ENCODE results near the gene USF2. TPM values are rescaled to one million over a fixed set of nuclear protein-coding genes. Genes with fewer than 3 reads are reported as not detected.
A peak's percentile ranks its signal among the peaks of the same experiment; 100 is the strongest.

Gene USF2
- total and polyA plus RNA-seq, 10 donors, result 132 to 206 (median 154) TPM

DNA sequence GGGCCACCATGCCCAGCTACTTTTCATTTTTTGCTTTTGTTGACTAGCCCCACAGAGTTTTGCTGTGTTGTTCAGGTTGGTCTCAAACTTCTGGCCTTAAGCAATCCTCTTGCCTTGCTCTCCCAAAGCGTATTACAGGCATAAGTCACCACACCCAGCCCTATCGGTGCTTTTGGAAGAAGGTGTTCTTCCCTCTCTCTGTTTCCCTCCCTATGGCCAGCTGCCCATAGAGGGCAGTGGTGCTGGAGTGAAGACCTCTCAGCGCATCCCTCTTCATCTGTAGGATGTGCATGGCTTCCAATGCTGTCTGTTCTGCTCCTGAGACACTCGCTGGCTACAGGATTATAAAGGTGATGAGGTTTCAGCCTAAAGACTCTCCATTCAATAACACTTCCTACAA lies 58.9 kb downstream of the USF2 start:
- TF ChIP-seq POLR2AphosphoS5 (IDR thresholded peaks at IDR 0.05), result no peak
- no peak for TF ChIP-seq CTCF (IDR thresholded peaks at IDR 0.05 in 8 of 11, conservative IDR thresholded peaks at IDR 0.05 in 3 of 11)
- TF ChIP-seq POLR2A (IDR thresholded peaks at IDR 0.05), result no peak
- Histone ChIP-seq H3K4me3 (no peak overlapping the region), H3K9me3 (no peaks in the 10 kb centered on the region), H3K27me3 (replicated peaks in 1 of 7) (peaks cover 0 to 13% (median 0%) of the 10 kb centered on the region in 7 donors), H3K27ac (peak overlapping the region in 1 of 8 donors; percentile 87), H3K36me3 (peaks cover 0 to 3% (median 0%) of the 10 kb centered on the region in 6 donors), H3K4me1 (peaks cover 0 to 66% (median 21%) of the 10 kb centered on the region in 6 donors)
- no peak for DNase-seq
- intact Hi-C loops (cut with DNase I; ENCODE audit: low total_unique reads), result no loop called here
- WGBS, 5 donors, result 71 to 87% (median 86%) methylated on average over 4 of the region's 4 CpGs

DNA sequence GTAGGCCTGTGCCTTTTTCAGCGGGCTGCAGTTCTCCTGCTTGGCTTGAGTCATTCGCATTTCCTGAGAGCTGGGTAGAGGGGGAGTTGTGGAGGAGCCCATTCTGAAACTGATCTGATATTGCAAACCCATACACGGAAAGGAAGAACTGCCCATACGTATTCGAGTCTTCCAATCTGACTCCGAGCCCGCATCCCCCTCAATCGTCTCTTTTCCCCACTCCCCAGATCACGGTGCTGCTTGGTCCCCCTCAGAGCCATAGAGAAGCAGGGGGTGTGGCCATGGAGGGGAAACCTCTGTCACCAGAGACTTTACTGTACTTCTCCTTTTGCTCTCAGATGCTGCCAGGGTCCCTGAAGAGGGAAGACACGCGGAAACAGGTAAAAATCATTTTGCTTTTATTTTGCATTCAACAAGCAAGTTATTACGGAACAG lies 60.1 kb downstream of the USF2 start, which contains the start of gene CD22:
Gene CD22, plus strand, starts transcription at position 337 of the 435 bp plus-strand sequence. CDS start 2,854 bp downstream, outside the sequence.
- peak within 1 kb of the TSS; percentile 29 to 77 (median 48) for H3K4me3 ChIP-seq
- H3K4me1 ChIP-seq, result peaks cover 0 to 66% (median 25%) of the 10 kb centered on the region in 6 donors
- intact Hi-C loops (cut with DNase I; ENCODE audit: low total_unique reads), result no loop called here
- DNase-seq, result peak; percentile 87
- peak within 1 kb of the TSS; percentile 17 to 90 (median 82) for H3K27ac ChIP-seq
- peaks cover 0 to 13% (median 0%) of the 10 kb centered on the region in 7 donors for H3K27me3 ChIP-seq (replicated peaks in 1 of 7)
- H3K36me3 ChIP-seq, result peaks cover 0 to 7% (median 0%) of the 10 kb centered on the region in 6 donors
- TF ChIP-seq POLR2A (IDR thresholded peaks at IDR 0.05) (peak in 2 of 3 donors; percentile 80 to 90), POLR2AphosphoS5 (IDR thresholded peaks at IDR 0.05) (peak in 2 of 3 donors; percentile 75 to 98), CTCF (IDR thresholded peaks at IDR 0.05 in 8 of 11, conservative IDR thresholded peaks at IDR 0.05 in 3 of 11) (no peak)
- 22 to 51% (median 34%) methylated on average over 12 of the region's 12 CpGs for WGBS, 5 donors
- H3K9me3 ChIP-seq, result no peaks in the 10 kb centered on the region

DNA sequence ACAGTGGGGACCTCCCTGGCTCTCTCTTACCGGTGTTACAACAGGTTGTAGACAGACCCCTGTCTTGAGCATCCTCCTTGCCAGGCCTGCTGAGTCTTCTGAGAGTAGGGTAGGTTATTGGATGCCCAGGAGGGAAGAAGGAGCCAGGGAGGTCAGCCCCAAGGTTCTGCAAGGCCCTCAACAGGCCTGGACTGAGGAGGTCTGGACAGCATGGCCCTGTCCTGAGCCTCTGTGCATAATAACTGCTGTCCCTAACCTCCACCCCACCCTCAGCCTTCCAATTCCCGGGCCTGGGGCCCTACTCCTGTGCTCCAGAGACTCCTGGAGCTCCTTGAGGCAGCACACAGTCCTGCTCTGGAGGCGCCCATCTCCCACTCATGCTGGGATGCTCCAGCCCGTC lies 60.6 kb downstream of the USF2 start:
- TF ChIP-seq POLR2A (IDR thresholded peaks at IDR 0.05) (no peak), POLR2AphosphoS5 (IDR thresholded peaks at IDR 0.05) (peak in 2 of 3 donors; percentile 40 to 47)
- H3K36me3 ChIP-seq, result peaks cover 0 to 12% (median 0%) of the 10 kb centered on the region in 6 donors
- DNase-seq, result no peak
- H3K9me3 ChIP-seq, result no peaks in the 10 kb centered on the region
- H3K4me1 ChIP-seq, result peaks cover 0 to 66% (median 26%) of the 10 kb centered on the region in 6 donors
- intact Hi-C loops (cut with DNase I; ENCODE audit: low total_unique reads), result no loop called here
- peak overlapping the region; percentile 17 to 90 (median 82) for H3K27ac ChIP-seq
- peaks cover 0 to 13% (median 0%) of the 10 kb centered on the region in 7 donors for H3K27me3 ChIP-seq (replicated peaks in 1 of 7)
- H3K4me3 ChIP-seq, result peak overlapping the region; percentile 29 to 77 (median 48)
- WGBS, 5 donors, result 36 to 72% (median 67%) methylated on average over 4 of the region's 4 CpGs

Other genes with a start within 250 kb of the USF2 start
- 10 to 100 TPM; 11.3 to 28.1 (median 16.7) TPM for gene SCN1B, start 238.5 kb upstream of the USF2 start, total RNA-seq
- 1 to 10 TPM; 3.7 to 7.4 (median 5.9) TPM for gene SCN1B, start 238.5 kb upstream of the USF2 start, polyA plus RNA-seq
- 1 to 10 TPM; 1.0 to 4.3 (median 2.4) TPM for gene HPN, start 227.2 kb upstream of the USF2 start, total RNA-seq
- gene HPN, start 227.2 kb upstream of the USF2 start, polyA plus RNA-seq, result 1 to 10 TPM in 2 of 3 donors, under 1 TPM in 1; 0.86 to 2.4 (median 1.1) TPM
- not detected for gene FXYD3, start 153.1 kb upstream of the USF2 start, total RNA-seq
- 1 to 10 TPM in 1 of 3 donors, under 1 TPM in 2; 0.33 to 1.5 (median 0.70) TPM for gene FXYD3, start 153.1 kb upstream of the USF2 start, polyA plus RNA-seq
- 1 to 10 TPM in 4 of 7 donors, under 1 TPM in 2, not detected in 1; 0.68 to 2.8 (median 1.1) TPM for gene LGI4, start 133.9 kb upstream of the USF2 start, total RNA-seq
- gene LGI4, start 133.9 kb upstream of the USF2 start, polyA plus RNA-seq, result 1 to 10 TPM; 2.4 to 9.7 (median 2.5) TPM
- gene FXYD1, start 130.1 kb upstream of the USF2 start, total RNA-seq, result 10 to 100 TPM in 3 of 7 donors, 1 to 10 TPM in 2, under 1 TPM in 1, not detected in 1; 0.83 to 18.1 (median 8.0) TPM
- gene FXYD1, start 130.1 kb upstream of the USF2 start, polyA plus RNA-seq, result 10 to 100 TPM in 2 of 3 donors, 1 to 10 TPM in 1; 9.8 to 17.8 (median 16.0) TPM
- 1 to 10 TPM in 6 of 7 donors, not detected in 1; 1.2 to 3.3 (median 2.5) TPM for gene FXYD7, start 125.7 kb upstream of the USF2 start, total RNA-seq
- gene FXYD7, start 125.7 kb upstream of the USF2 start, polyA plus RNA-seq, result 1 to 10 TPM; 1.6 to 4.4 (median 2.3) TPM
- 100 to 1,000 TPM; 132 to 215 (median 162) TPM for gene FXYD5, start 114.2 kb upstream of the USF2 start, total RNA-seq
- 100 to 1,000 TPM; 188 to 235 (median 213) TPM for gene FXYD5, start 114.2 kb upstream of the USF2 start, polyA plus RNA-seq
- under 1 TPM in 1 of 7 donors, not detected in 6; 0.51 TPM for gene FAM187B, start 40.2 kb upstream of the USF2 start, total RNA-seq
- gene FAM187B, start 40.2 kb upstream of the USF2 start, polyA plus RNA-seq, result under 1 TPM in 2 of 3 donors, not detected in 1; 0.48 to 0.61 TPM
- 10 to 100 TPM; 18.1 to 30.2 (median 21.6) TPM for gene LSR, start 20.0 kb upstream of the USF2 start, total RNA-seq
- gene LSR, start 20.0 kb upstream of the USF2 start, polyA plus RNA-seq, result 10 to 100 TPM; 10.9 to 17.4 (median 11.2) TPM
- under 1 TPM in 2 of 7 donors, not detected in 5; 0.60 to 0.67 TPM for gene HAMP, start 13.6 kb downstream of the USF2 start, total RNA-seq
- gene HAMP, start 13.6 kb downstream of the USF2 start, polyA plus RNA-seq, result 1 to 10 TPM in 2 of 3 donors, under 1 TPM in 1; 0.48 to 5.0 (median 2.0) TPM
- 10 to 100 TPM in 3 of 7 donors, under 1 TPM in 2, not detected in 2; 0.26 to 55.2 (median 35.1) TPM for gene MAG, start 23.2 kb downstream of the USF2 start, total RNA-seq
- gene MAG, start 23.2 kb downstream of the USF2 start, polyA plus RNA-seq, result under 1 TPM; 0.07 to 0.42 (median 0.16) TPM
- 100 to 1,000 TPM; 251 to 446 (median 339) TPM for gene CD22, start 60.2 kb downstream of the USF2 start, total RNA-seq
- 100 to 1,000 TPM; 292 to 445 (median 394) TPM for gene CD22, start 60.2 kb downstream of the USF2 start, polyA plus RNA-seq
- gene FFAR1, start 78.9 kb downstream of the USF2 start, total RNA-seq, result under 1 TPM in 4 of 7 donors, not detected in 3; 0.16 to 0.32 (median 0.28) TPM
- gene FFAR1, start 78.9 kb downstream of the USF2 start, polyA plus RNA-seq, result under 1 TPM; 0.18 to 0.52 (median 0.26) TPM
- 1 to 10 TPM in 4 of 7 donors, under 1 TPM in 2, not detected in 1; 0.55 to 3.2 (median 2.0) TPM for gene FFAR3, start 89.5 kb downstream of the USF2 start, total RNA-seq
- gene FFAR3, start 89.5 kb downstream of the USF2 start, polyA plus RNA-seq, result under 1 TPM; 0.30 to 0.45 (median 0.33) TPM
- gene GPR42, start 102.1 kb downstream of the USF2 start, total RNA-seq, result under 1 TPM in 3 of 7 donors, not detected in 4; 0.60 to 0.67 (median 0.66) TPM
- under 1 TPM in 1 of 3 donors, not detected in 2; 0.09 TPM for gene GPR42, start 102.1 kb downstream of the USF2 start, polyA plus RNA-seq
- gene FFAR2, start 179.3 kb downstream of the USF2 start, total RNA-seq, result 10 to 100 TPM in 5 of 7 donors, 1 to 10 TPM in 2; 3.0 to 53.5 (median 12.6) TPM
- 1 to 10 TPM in 2 of 3 donors, under 1 TPM in 1; 0.89 to 9.0 (median 5.7) TPM for gene FFAR2, start 179.3 kb downstream of the USF2 start, polyA plus RNA-seq
- 1 to 10 TPM in 1 of 7 donors, not detected in 6; 3.1 TPM for gene KRTDAP, start 221.5 kb downstream of the USF2 start, total RNA-seq
- gene KRTDAP, start 221.5 kb downstream of the USF2 start, polyA plus RNA-seq, result not detected
- gene DMKN, start 244.7 kb downstream of the USF2 start, total RNA-seq, result 10 to 100 TPM in 2 of 7 donors, 1 to 10 TPM in 5; 2.5 to 17.9 (median 4.4) TPM
- 10 to 100 TPM in 2 of 3 donors, 1 to 10 TPM in 1; 7.2 to 15.3 (median 10.7) TPM for gene DMKN, start 244.7 kb downstream of the USF2 start, polyA plus RNA-seq